Upper lobe of left lung (tissue), 6 donors: ENCODE results near the gene WDR49. TPM values are rescaled to one million over a fixed set of nuclear protein-coding genes. Genes with fewer than 3 reads are reported as not detected.

Experiments
- ATAC-seq, 2 donors: fragments of 200-7000 bp; cut with Tn5 transposase; one replicate each; pipeline ENCODE4 v1.9.1; 2022; ENCODE audit warnings: mild to moderate bottlenecking in 2 of 2, moderate library complexity in 2 of 2; ENCODE audit not compliant: low FRiP score in 2 of 2
- DNase-seq, 2 donors: peaks; one replicate each; pipeline ENCODE4 v3.0.0-alpha.2; 2019 to 2020
- H3K27ac ChIP-seq, 4 donors: fragments of 200-600 bp; sonication (generic); one replicate each; pipeline ENCODE4 v1.5.1; 2016 to 2019
- H3K27me3 ChIP-seq, 4 donors: fragments of 200-600 bp; sonication (generic); one replicate each; pipeline ENCODE4 v1.5.1; 2017 to 2019
- H3K36me3 ChIP-seq, 4 donors: fragments of 200-600 bp; sonication (generic); one replicate each; pipeline ENCODE4 v1.5.1; 2016 to 2019
- H3K4me1 ChIP-seq, 4 donors: fragments of 200-600 bp; sonication (generic); one replicate each; pipeline ENCODE4 v1.5.1; 2018 to 2019
- H3K4me3 ChIP-seq, 4 donors: fragments of 200-600 bp; sonication (generic); one replicate each; pipeline ENCODE4 v1.5.1; 2017 to 2019; ENCODE audit warnings: mild to moderate bottlenecking in 2 of 4, moderate library complexity in 1 of 4
- H3K9me3 ChIP-seq, 4 donors: fragments of 200-600 bp; sonication (generic); one replicate each; pipeline ENCODE4 v1.5.1; 2018 to 2019
- EP300 ChIP-seq, 4 donors: sonication (generic); formaldehyde crosslinking; IDR thresholded peaks; one replicate each; pipeline ENCODE4 v1.5.1; 2017; ENCODE audit warnings: antibody characterized with exemption in 4 of 4, control low read depth in 2 of 4
- POLR2A ChIP-seq, 4 donors: fragments of 450-650 bp; IDR thresholded peaks; one replicate each; pipeline ENCODE4 v1.5.1; 2016 to 2017; ENCODE audit warnings: antibody characterized with exemption in 4 of 4, mild to moderate bottlenecking in 2 of 4
- POLR2AphosphoS5 ChIP-seq, 2 donors: sonication (generic); formaldehyde crosslinking; IDR thresholded peaks; one replicate each; pipeline ENCODE4 v1.5.1; 2017; ENCODE audit warnings: antibody characterized with exemption in 2 of 2
- WGBS, 2 donors: methylation state at CpG; one replicate each; pipeline ENCODE4 v1.1.5; 2017 to 2018; 5-methylcytosine and 5-hydroxymethylcytosine counted together
- total RNA-seq, 6 donors: library from RNA; depleted of rRNA in 4 of 6; stranded (reverse); fragments of >200 nt in 4 of 6; gene quantifications; one replicate each; pipeline versions ENCODE4 v1.1.0 to v1.2.1, GENCODE V29; 2016 to 2021
- TF ChIP-seq, protein P1 (sequence below), 6 experiments: fragments of 450-650 bp in 4 of 6; fragments of 200-600 bp in 2 of 6; sonication (generic) in 2 of 6; IDR thresholded peaks; one replicate each; pipeline ENCODE4 v1.5.1; 2016 to 2019; ENCODE audit warnings: antibody characterized with exemption in 6 of 6
- donor health status: DM: no; HTN: no; CAD: no; lungs with moderate emphysema.
- donor health status: DM: no; HTN: yes; CAD: no; lungs with severe emphysema.

WDR49 gene
- total RNA-seq, 6 donors from 2014 or later = 2.6 to 37.3 (median 11.8) TPM

DNA sequence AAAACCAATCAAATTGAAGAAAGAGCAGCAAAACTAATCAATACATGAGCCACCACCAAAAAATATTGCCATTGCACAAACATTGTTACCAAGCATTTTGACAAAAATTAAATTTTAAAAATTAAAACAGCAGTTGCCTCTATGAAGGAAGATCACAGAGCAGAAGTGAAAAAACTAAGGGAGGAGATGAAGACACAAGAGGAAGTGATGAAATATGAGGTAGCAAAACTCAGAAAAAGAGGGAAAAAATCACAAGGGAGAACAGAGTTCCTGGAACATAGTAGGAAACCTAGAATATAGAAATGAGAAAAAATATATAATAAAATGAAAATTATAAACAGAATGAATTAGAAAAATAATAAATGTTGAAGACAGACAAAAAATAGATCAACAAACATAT lies 172.6 kb downstream of the WDR49 start:
- TF ChIP-seq POLR2A (IDR thresholded peaks at IDR 0.05) (no peak), EP300 (IDR thresholded peaks at IDR 0.05) (no peak), POLR2AphosphoS5 (IDR thresholded peaks at IDR 0.05) (no peak)
- TF ChIP-seq, protein P1, sequence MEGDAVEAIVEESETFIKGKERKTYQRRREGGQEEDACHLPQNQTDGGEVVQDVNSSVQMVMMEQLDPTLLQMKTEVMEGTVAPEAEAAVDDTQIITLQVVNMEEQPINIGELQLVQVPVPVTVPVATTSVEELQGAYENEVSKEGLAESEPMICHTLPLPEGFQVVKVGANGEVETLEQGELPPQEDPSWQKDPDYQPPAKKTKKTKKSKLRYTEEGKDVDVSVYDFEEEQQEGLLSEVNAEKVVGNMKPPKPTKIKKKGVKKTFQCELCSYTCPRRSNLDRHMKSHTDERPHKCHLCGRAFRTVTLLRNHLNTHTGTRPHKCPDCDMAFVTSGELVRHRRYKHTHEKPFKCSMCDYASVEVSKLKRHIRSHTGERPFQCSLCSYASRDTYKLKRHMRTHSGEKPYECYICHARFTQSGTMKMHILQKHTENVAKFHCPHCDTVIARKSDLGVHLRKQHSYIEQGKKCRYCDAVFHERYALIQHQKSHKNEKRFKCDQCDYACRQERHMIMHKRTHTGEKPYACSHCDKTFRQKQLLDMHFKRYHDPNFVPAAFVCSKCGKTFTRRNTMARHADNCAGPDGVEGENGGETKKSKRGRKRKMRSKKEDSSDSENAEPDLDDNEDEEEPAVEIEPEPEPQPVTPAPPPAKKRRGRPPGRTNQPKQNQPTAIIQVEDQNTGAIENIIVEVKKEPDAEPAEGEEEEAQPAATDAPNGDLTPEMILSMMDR (IDR thresholded peaks at IDR 0.05) = no peak
- no peaks in the 10 kb centered on the region for H3K4me1 ChIP-seq
- H3K36me3 ChIP-seq = no peaks in the 10 kb centered on the region
- no peak overlapping the region for H3K27ac ChIP-seq
- no peaks in the 10 kb centered on the region for H3K27me3 ChIP-seq
- DNase-seq (no peak), ATAC-seq (no peak)
- H3K4me3 ChIP-seq = no peak overlapping the region
- H3K9me3 ChIP-seq = no peaks in the 10 kb centered on the region

DNA sequence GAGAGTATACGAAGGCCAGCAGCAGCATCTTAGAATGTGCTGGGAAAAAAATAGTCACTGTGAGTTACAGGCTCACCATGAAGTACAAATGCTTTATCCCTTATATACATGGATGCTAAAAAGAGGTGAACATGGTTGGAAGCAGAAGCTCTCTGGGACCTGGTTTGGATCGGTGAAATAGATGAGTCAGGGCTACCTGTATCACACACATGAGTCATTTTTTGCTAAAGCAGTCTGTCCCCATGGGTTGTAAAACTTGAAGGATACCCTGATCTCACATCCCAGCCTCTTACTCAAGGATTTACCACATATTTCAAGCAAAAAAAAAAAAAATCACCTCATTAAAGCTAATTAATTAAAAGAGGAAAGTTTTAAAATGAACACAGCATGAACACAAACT lies 173.0 kb downstream of the WDR49 start:
- H3K4me1 ChIP-seq = no peaks in the 10 kb centered on the region
- no peaks in the 10 kb centered on the region for H3K9me3 ChIP-seq
- H3K36me3 ChIP-seq = no peaks in the 10 kb centered on the region
- no peaks in the 10 kb centered on the region for H3K27me3 ChIP-seq
- DNase-seq (no peak), ATAC-seq (no peak)
- no peak overlapping the region for H3K4me3 ChIP-seq
- H3K27ac ChIP-seq = no peak overlapping the region
- WGBS, 2 donors = 80 to 95% methylated on average over 2 of the region's 2 CpGs
- TF ChIP-seq POLR2A (IDR thresholded peaks at IDR 0.05) (no peak), EP300 (IDR thresholded peaks at IDR 0.05) (no peak)
- TF ChIP-seq, protein P1 (IDR thresholded peaks at IDR 0.05) = no peak

DNA sequence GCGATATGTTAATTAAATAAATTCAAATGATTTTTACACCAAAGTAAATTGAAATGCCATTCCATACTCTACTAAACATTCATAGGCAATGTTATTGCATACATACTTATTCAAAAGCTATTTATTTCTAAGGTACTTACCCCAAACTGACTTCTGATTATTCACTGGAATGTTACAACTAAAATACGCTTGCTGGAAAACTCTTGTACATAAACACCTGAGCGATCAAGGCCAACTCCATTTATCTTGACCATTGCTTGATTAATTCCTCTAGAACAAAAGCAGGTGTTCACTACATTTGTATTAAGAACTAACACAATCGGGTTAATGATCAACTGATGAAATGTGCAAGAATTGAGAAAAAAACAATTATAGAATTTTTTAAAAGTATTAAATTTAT lies 179.9 kb downstream of the WDR49 start, which contains the start of gene SERPINI2:
Gene SERPINI2 (minus strand): TSS at position 180 of the 400 bp plus-strand sequence. CDS start 2,208 bp downstream, outside the sequence.
- ATAC-seq (no peak), DNase-seq (no peak)
- WGBS, 2 donors = 79 to 87% methylated on average over 4 of the region's 4 CpGs
- Histone ChIP-seq H3K36me3 (no peaks in the 10 kb centered on the region), H3K27ac (no peak within 1 kb of the TSS), H3K27me3 (no peaks in the 10 kb centered on the region), H3K4me3 (no peak within 1 kb of the TSS), H3K9me3 (no peaks in the 10 kb centered on the region), H3K4me1 (no peaks in the 10 kb centered on the region)
- TF ChIP-seq EP300 (IDR thresholded peaks at IDR 0.05) = no peak
- TF ChIP-seq, protein P1 (IDR thresholded peaks at IDR 0.05) = no peak
- TF ChIP-seq POLR2AphosphoS5 (IDR thresholded peaks at IDR 0.05) = no peak
- TF ChIP-seq POLR2A (IDR thresholded peaks at IDR 0.05) = no peak

DNA sequence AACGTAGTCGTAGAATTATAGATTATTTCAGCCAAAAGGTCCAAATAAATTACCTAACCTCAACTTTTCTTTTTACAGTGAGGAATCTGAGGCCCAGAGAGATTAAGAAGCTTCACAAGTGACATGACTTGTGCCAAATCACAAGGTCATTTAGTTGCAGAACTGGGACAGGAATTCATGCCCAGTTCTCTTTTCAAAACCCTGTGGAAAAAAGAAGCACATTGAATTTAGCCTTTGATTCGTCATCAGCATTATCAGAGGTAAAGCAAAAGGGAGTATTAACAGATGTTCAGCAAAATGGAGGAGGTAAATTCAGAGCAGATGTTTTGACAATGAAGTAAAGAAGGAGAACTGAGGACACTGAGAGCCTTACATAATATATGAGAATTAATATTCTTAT lies 184.4 kb downstream of the WDR49 start:
- WGBS, 2 donors = 86 to 89% methylated on average over 3 of the region's 3 CpGs
- no peaks in the 10 kb centered on the region for H3K27me3 ChIP-seq
- no peaks in the 10 kb centered on the region for H3K9me3 ChIP-seq
- DNase-seq (no peak), ATAC-seq (no peak)
- H3K36me3 ChIP-seq = no peaks in the 10 kb centered on the region
- no peak overlapping the region for H3K4me3 ChIP-seq
- TF ChIP-seq, protein P1 (IDR thresholded peaks at IDR 0.05) = no peak
- TF ChIP-seq POLR2AphosphoS5 (IDR thresholded peaks at IDR 0.05) (no peak), POLR2A (IDR thresholded peaks at IDR 0.05) (no peak), EP300 (IDR thresholded peaks at IDR 0.05) (no peak)
- no peaks in the 10 kb centered on the region for H3K4me1 ChIP-seq
- no peak overlapping the region for H3K27ac ChIP-seq

GRCh38 chr3:167467848-167468611 lies 185.7 kb downstream of the WDR49 start:
- DNase-seq = no peak
- H3K27me3 ChIP-seq = no peaks in the 10 kb centered on the region
- H3K4me1 ChIP-seq = no peaks in the 10 kb centered on the region
- H3K9me3 ChIP-seq = no peaks in the 10 kb centered on the region
- no peak overlapping the region for H3K27ac ChIP-seq
- no peak overlapping the region for H3K4me3 ChIP-seq
- no peak for TF ChIP-seq POLR2AphosphoS5 (IDR thresholded peaks at IDR 0.05)
- TF ChIP-seq, protein P1 (IDR thresholded peaks at IDR 0.05) = no peak
- no peak for TF ChIP-seq EP300 (IDR thresholded peaks at IDR 0.05)
- no peak for TF ChIP-seq POLR2A (IDR thresholded peaks at IDR 0.05)
- H3K36me3 ChIP-seq = no peaks in the 10 kb centered on the region
- no peak for ATAC-seq
- 70 to 80% methylated on average over 5 of the region's 5 CpGs for WGBS, 2 donors
